HG02678 (cell line): ENCODE measurements around the gene ST8SIA5.

Experiments
- ATAC-seq: cut with Tn5 transposase; IDR thresholded peaks from one replicate; pipeline ENCODE4 v1.9.1; 2021; ENCODE audit warnings: mild to moderate bottlenecking, moderate library complexity; ENCODE audit not compliant: unreplicated experiment

ST8SIA5 gene

GRCh38 chr18:46748466-46748865 is 8.4 kb downstream of the ST8SIA5 start:
- no peak for ATAC-seq

GRCh38 chr18:46740046-46740445 is 16.8 kb downstream of the ST8SIA5 start:
- no peak for ATAC-seq

GRCh38 chr18:46738491-46738890 is 18.4 kb downstream of the ST8SIA5 start:
- no peak for ATAC-seq

- no peak for ATAC-seq
Measured at GRCh38 chr18:46736736-46737135, 20.1 kb downstream of the ST8SIA5 start.

- no peak for ATAC-seq
Measured at GRCh38 chr18:46736135-46736534, 20.7 kb downstream of the ST8SIA5 start.

GRCh38 chr18:46734981-46735380 is 21.9 kb downstream of the ST8SIA5 start:
- no peak for ATAC-seq

GRCh38 chr18:46733872-46734271 is 23.0 kb downstream of the ST8SIA5 start:
- no peak for ATAC-seq

- no peak for ATAC-seq
Measured at GRCh38 chr18:46732801-46733200, 24.1 kb downstream of the ST8SIA5 start.

GRCh38 chr18:46732201-46732600 is 24.7 kb downstream of the ST8SIA5 start:
- ATAC-seq, result no peak

GRCh38 chr18:46731316-46731715 is 25.5 kb downstream of the ST8SIA5 start:
- no peak for ATAC-seq

- no peak for ATAC-seq
Measured at GRCh38 chr18:46728219-46728930, 28.5 kb downstream of the ST8SIA5 start.

GRCh38 chr18:46727177-46727576 is 29.7 kb downstream of the ST8SIA5 start:
- no peak for ATAC-seq

GRCh38 chr18:46725310-46725709 is 31.5 kb downstream of the ST8SIA5 start:
- ATAC-seq, result no peak

- no peak for ATAC-seq
Measured at GRCh38 chr18:46723856-46724415, 32.9 kb downstream of the ST8SIA5 start.

GRCh38 chr18:46722051-46722450 is 34.8 kb downstream of the ST8SIA5 start:
- ATAC-seq, result no peak

- no peak for ATAC-seq
Measured at GRCh38 chr18:46721331-46721730, 35.5 kb downstream of the ST8SIA5 start.

GRCh38 chr18:46720521-46720920 is 36.3 kb downstream of the ST8SIA5 start:
- ATAC-seq, result no peak

- no peak for ATAC-seq
Measured at GRCh38 chr18:46720092-46720491, 36.8 kb downstream of the ST8SIA5 start.

GRCh38 chr18:46719388-46719787 is 37.5 kb downstream of the ST8SIA5 start:
- ATAC-seq, result no peak

- ATAC-seq, result no peak
Measured at GRCh38 chr18:46718501-46719341, 38.1 kb downstream of the ST8SIA5 start.

GRCh38 chr18:46716827-46717226 is 40.0 kb downstream of the ST8SIA5 start:
- ATAC-seq, result no peak

- ATAC-seq, result no peak
Measured at GRCh38 chr18:46716336-46716735, 40.5 kb downstream of the ST8SIA5 start.
